Endothelial cell of umbilical vein (primary cell): ENCODE data around the gene RAB3B. TPM values are rescaled to one million over a fixed set of nuclear protein-coding genes. Genes with fewer than 3 reads are reported as not detected.

Source experiments
- BruUV-seq: library from RNA; stranded (reverse); fragments of 400-500 nt; replicated peaks from 2 replicates; lab custom pipeline; 2021; lab: Mats Ljungman, UMichigan
- CTCF ChIA-PET: fragments of 300-600, 350-600 bp; sonication (Branson Sonifier 250); formaldehyde crosslinking; loops from one replicate; lab custom pipeline; 2021; ENCODE audit warnings: antibody characterized with exemption, inconsistent platforms; lab: Charles Lee
- POLR2A ChIA-PET: fragments of 300-600, 350-600 bp; sonication (Branson Sonifier 250); formaldehyde crosslinking; loops from one replicate; lab custom pipeline; 2021; ENCODE audit warnings: antibody characterized with exemption, inconsistent platforms; lab: Charles Lee
- DNase-seq: peaks from one replicate; pipeline ENCODE4 v3.0.0-alpha.2; 2011; ENCODE audit warnings: low read depth, low spot score
- FAIRE-seq: peaks from 2 replicates; lab custom pipeline; 2011; peaks lifted over from hg19 to GRCh38; lab: Jason Lieb, UNC
- H2AFZ ChIP-seq: 2 replicates; pipeline ENCODE4 v1.6.0; 2012; ENCODE audit warnings: low read depth, low read length, control low read depth, inconsistent platforms
- H3K27ac ChIP-seq: 2 replicates; pipeline ENCODE4 v1.5.1; 2011; ENCODE audit warnings: low read depth, mild to moderate bottlenecking, control low read depth, low read length, moderate library complexity; ENCODE audit not compliant: insufficient read depth
- H3K27me3 ChIP-seq, 2 experiments: 2 replicates each; pipeline versions ENCODE4 v1.6.0 to v1.6.1; 2011; ENCODE audit warnings: low read length in 2 of 2, mixed read lengths in 1 of 2; ENCODE audit not compliant: control insufficient read depth in 2 of 2, insufficient read depth in 2 of 2
- H3K36me3 ChIP-seq, 2 experiments: 2 replicates in 1 of 2; 3 replicates in 1 of 2; pipeline ENCODE4 v1.5.1; 2011; ENCODE audit warnings: low read length in 2 of 2, mild to moderate bottlenecking in 1 of 2, moderate library complexity in 1 of 2; ENCODE audit not compliant: control insufficient read depth in 2 of 2, insufficient read depth in 2 of 2; ENCODE audit errors: extremely low read depth in 1 of 2
- H3K4me1 ChIP-seq: 3 replicates; pipeline ENCODE4 v1.5.1; 2011; ENCODE audit warnings: mild to moderate bottlenecking, low read length; ENCODE audit not compliant: control insufficient read depth, insufficient read depth; ENCODE audit errors: extremely low read depth
- H3K4me2 ChIP-seq: 2 replicates; pipeline ENCODE4 v1.6.1; 2011; ENCODE audit warnings: low read length, control low read depth, mixed read lengths; ENCODE audit not compliant: insufficient read depth
- H3K4me3 ChIP-seq, 3 experiments: fragments of 200-600 bp in 1 of 3; sonication (generic), shearing (Covaris generic) in 1 of 3; replicated peaks in 1 of 3; 2 replicates each; pipeline ENCODE4 v1.5.1; 2011 to 2016; ENCODE audit warnings: control low read depth in 3 of 3, low read length in 3 of 3, mild to moderate bottlenecking in 2 of 3, inconsistent platforms in 1 of 3, low read depth in 1 of 3, moderate library complexity in 1 of 3; ENCODE audit not compliant: insufficient read depth in 1 of 3
- H3K79me2 ChIP-seq: 2 replicates; pipeline ENCODE4 v1.6.0; 2012; ENCODE audit warnings: low read length, inconsistent platforms; ENCODE audit not compliant: control insufficient read depth, insufficient read depth
- H3K9ac ChIP-seq: replicated peaks from 2 replicates; pipeline ENCODE3; 2011; ENCODE audit warnings: low read length, control low read depth; ENCODE audit not compliant: insufficient read depth; ENCODE audit errors: extremely low read depth
- H3K9me1 ChIP-seq: replicated peaks from 3 replicates; pipeline ENCODE4 v1.6.0; 2011; ENCODE audit warnings: mild to moderate bottlenecking, low read length; ENCODE audit not compliant: control insufficient read depth, insufficient read depth; ENCODE audit errors: extremely low read depth
- H3K9me3 ChIP-seq: replicated peaks from 2 replicates; pipeline ENCODE4 v1.5.1; 2012; ENCODE audit warnings: low read length, inconsistent platforms; ENCODE audit not compliant: control insufficient read depth, insufficient read depth
- H4K20me1 ChIP-seq: replicated peaks from 2 replicates; pipeline ENCODE3; 2011; ENCODE audit warnings: mild to moderate bottlenecking, low read length; ENCODE audit not compliant: control insufficient read depth, insufficient read depth; ENCODE audit errors: extremely low read depth
- EZH2 ChIP-seq: IDR thresholded peaks from 2 replicates; pipeline ENCODE4 v1.6.1; 2012; ENCODE audit warnings: borderline replicate concordance, low read depth, mild to moderate bottlenecking, moderate library complexity, low read length, inconsistent platforms; ENCODE audit not compliant: severe bottlenecking
- FOS ChIP-seq: IDR thresholded peaks from 2 replicates; pipeline ENCODE4 v1.6.1; 2011; ENCODE audit warnings: mild to moderate bottlenecking, low read length, moderate library complexity, borderline replicate concordance; ENCODE audit not compliant: insufficient read depth
- GATA2 ChIP-seq: IDR thresholded peaks from 2 replicates; pipeline ENCODE4 v1.7.0; 2011; ENCODE audit warnings: low read depth, mild to moderate bottlenecking, moderate library complexity, mixed read lengths, low read length; ENCODE audit not compliant: insufficient read length, insufficient read depth
- JUN ChIP-seq: IDR thresholded peaks from 2 replicates; pipeline ENCODE4 v1.6.1; 2011; ENCODE audit warnings: borderline replicate concordance, low read depth; ENCODE audit not compliant: insufficient read length, insufficient read depth
- MYC ChIP-seq: IDR thresholded peaks from one replicate; pipeline ENCODE4 v1.6.1; 2011; ENCODE audit warnings: mild to moderate bottlenecking, low read depth, low read length
- POLR2A ChIP-seq: IDR thresholded peaks from 2 replicates; pipeline ENCODE4 v1.6.1; 2012; ENCODE audit warnings: low read depth, mild to moderate bottlenecking, control low read depth, low read length
- POLR2AphosphoS5 ChIP-seq: IDR thresholded peaks from 2 replicates; pipeline ENCODE4 v1.6.1; 2012; ENCODE audit warnings: low read depth, mild to moderate bottlenecking, control low read depth, low read length, moderate library complexity; ENCODE audit not compliant: insufficient read depth
- dilution Hi-C: fragments of 300-500 bp; cut with MboI; formaldehyde crosslinking; loops from one replicate; pipeline ENCODE4 v1.15.0; 2019; ENCODE audit warnings: low sequenced_read_pairs; ENCODE audit not compliant: extremely low pct_ligation_motif_present
- intact Hi-C: fragments of 100-400 bp; cut with micrococcal nuclease; formaldehyde crosslinking; loops from one replicate; pipeline ENCODE4 v1.10.0; 2022
- polyA plus RNA-seq, 4 experiments: library from polyadenylated mRNA; depleted of rRNA in 3 of 4; stranded (reverse) in 3 of 4; unstranded in 1 of 4; fragments of >200 nt; gene quantifications; 2 replicates each; pipeline versions ENCODE4 v1.2.1 to v1.2.3, GENCODE V29; 2011 to 2012; ENCODE audit warnings: missing spikeins in 1 of 4
- total RNA-seq: library from RNA; stranded (reverse); gene quantifications from 2 replicates; pipeline ENCODE4 v1.2.3, GENCODE V29; 2021
- TF ChIP-seq, protein P1 (sequence below): IDR thresholded peaks from 2 replicates; pipeline ENCODE4 v1.6.1; 2011; ENCODE audit not compliant: insufficient read depth, insufficient read length
- TF ChIP-seq, protein P2 (sequence below), 2 donors: IDR thresholded peaks; 1 replicate in 1 of 2; 2 replicates in 1 of 2; pipeline ENCODE4 v1.5.1; 2011; ENCODE audit warnings: low read length in 2 of 2, mild to moderate bottlenecking in 2 of 2, moderate library complexity in 2 of 2, control low read depth in 1 of 2, inconsistent platforms in 1 of 2, low read depth in 1 of 2; ENCODE audit not compliant: insufficient read depth in 1 of 2; ENCODE audit errors: extremely low read depth in 1 of 2

RAB3B gene
- total and polyA plus RNA-seq, 2 donors (not counting 3 experiments of a cell fraction or from before 2014, with no cell fraction given), result 4.1 to 10.4 TPM

DNA sequence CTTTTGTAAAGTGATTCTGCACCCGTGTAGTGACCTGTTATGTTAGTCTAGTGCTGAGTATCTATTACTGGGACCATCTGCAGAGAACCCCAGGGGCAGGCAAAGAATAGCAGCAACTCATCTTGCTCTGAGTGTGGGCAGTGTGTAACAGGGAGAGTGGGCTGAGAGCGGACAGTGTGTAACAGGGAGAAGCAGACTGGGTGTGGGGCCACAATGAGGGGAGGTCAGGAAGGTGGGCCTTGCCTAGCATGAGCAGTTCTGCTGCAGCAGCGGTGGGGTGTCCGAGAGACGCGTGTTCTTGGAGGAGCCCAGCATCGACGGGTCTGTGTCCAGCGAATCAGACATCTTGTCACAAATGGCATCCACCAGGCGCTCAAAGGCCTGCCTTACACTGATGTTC lies 70.8 kb downstream of the RAB3B start:
- intact Hi-C loops, result no loop called here
- BruUV-seq, result no TSS peak
- TF ChIP-seq JUN, result no peak
- no peak for TF ChIP-seq MYC
- TF ChIP-seq, protein P1, sequence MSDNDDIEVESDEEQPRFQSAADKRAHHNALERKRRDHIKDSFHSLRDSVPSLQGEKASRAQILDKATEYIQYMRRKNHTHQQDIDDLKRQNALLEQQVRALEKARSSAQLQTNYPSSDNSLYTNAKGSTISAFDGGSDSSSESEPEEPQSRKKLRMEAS, result no peak
- no peak for TF ChIP-seq GATA2
- no peak for TF ChIP-seq POLR2AphosphoS5
- TF ChIP-seq EZH2, result no peak
- TF ChIP-seq POLR2A, result no peak
- TF ChIP-seq, protein P2, sequence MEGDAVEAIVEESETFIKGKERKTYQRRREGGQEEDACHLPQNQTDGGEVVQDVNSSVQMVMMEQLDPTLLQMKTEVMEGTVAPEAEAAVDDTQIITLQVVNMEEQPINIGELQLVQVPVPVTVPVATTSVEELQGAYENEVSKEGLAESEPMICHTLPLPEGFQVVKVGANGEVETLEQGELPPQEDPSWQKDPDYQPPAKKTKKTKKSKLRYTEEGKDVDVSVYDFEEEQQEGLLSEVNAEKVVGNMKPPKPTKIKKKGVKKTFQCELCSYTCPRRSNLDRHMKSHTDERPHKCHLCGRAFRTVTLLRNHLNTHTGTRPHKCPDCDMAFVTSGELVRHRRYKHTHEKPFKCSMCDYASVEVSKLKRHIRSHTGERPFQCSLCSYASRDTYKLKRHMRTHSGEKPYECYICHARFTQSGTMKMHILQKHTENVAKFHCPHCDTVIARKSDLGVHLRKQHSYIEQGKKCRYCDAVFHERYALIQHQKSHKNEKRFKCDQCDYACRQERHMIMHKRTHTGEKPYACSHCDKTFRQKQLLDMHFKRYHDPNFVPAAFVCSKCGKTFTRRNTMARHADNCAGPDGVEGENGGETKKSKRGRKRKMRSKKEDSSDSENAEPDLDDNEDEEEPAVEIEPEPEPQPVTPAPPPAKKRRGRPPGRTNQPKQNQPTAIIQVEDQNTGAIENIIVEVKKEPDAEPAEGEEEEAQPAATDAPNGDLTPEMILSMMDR (IDR thresholded peaks at IDR 0.05; ENCODE audit: extremely low read depth in 1 of 2, insufficient read depth in 1 of 2, low read depth in 1 of 2, low read length in 2 of 2), result no peak
- TF ChIP-seq FOS, result no peak
- H3K36me3 ChIP-seq, result no peaks in the 10 kb centered on the region
- H3K27ac ChIP-seq, result no peak overlapping the region
- POLR2A ChIA-PET, result no interaction called here
- FAIRE-seq, result no peak
- H3K4me2 ChIP-seq, result no peak overlapping the region
- CTCF ChIA-PET, result interaction anchor here (4.9 kb wide), 1 partner anchor 22 kb away, joined by 31 read pairs; no protein-coding TSS in a partner anchor
- no peaks in the 10 kb centered on the region for H3K9me1 ChIP-seq
- H3K79me2 ChIP-seq, result no peaks in the 10 kb centered on the region
- no peaks in the 10 kb centered on the region for H3K27me3 ChIP-seq
- no peak overlapping the region for H3K4me3 ChIP-seq
- H3K9me3 ChIP-seq, result no peaks in the 10 kb centered on the region
- dilution Hi-C loops, result no loop called here
- peaks cover 12% of the 10 kb centered on the region for H3K4me1 ChIP-seq
- H4K20me1 ChIP-seq, result no peaks in the 10 kb centered on the region
- DNase-seq, result no peak
- no peak overlapping the region for H2AFZ ChIP-seq
- no peak overlapping the region for H3K9ac ChIP-seq
